ENCODE measurements around the gene GLT1D1.

GRCh38 chr12:128933039-128933438 lies 79.8 kb downstream of the GLT1D1 start:
- TF ChIP-seq POLR2A (IDR thresholded peaks at IDR 0.05) (no peak), CTCF (IDR thresholded peaks at IDR 0.05 in 4 of 5, conservative IDR thresholded peaks at IDR 0.05 in 1 of 5) (no peak)

Data from gastrocnemius medialis (tissue), 4 donors.